Fibroblast of lung (primary cell): ENCODE data around the gene NPTX2. TPM values are rescaled to one million over a fixed set of nuclear protein-coding genes. Genes with fewer than 3 reads are reported as not detected.

Experiments used
- DNase-seq, 2 donors: peaks; one replicate each; pipeline versions ENCODE4 v3.0.0 to v3.0.0-alpha.2; 2010; ENCODE audit warnings: low read depth in 2 of 2
- H2AFZ ChIP-seq: 2 replicates; pipeline ENCODE4 v1.5.1; 2012; ENCODE audit warnings: low read length, control low read depth, inconsistent platforms
- H3K27ac ChIP-seq: 2 replicates; pipeline ENCODE4 v1.5.1; 2011; ENCODE audit warnings: low read length, control low read depth; ENCODE audit not compliant: insufficient read depth
- H3K27me3 ChIP-seq: 2 replicates; pipeline ENCODE4 v1.5.1; 2011; ENCODE audit warnings: mild to moderate bottlenecking, low read length; ENCODE audit not compliant: control insufficient read depth, insufficient read depth
- H3K36me3 ChIP-seq: 2 replicates; pipeline ENCODE4 v1.5.1; 2011; ENCODE audit warnings: low read length; ENCODE audit not compliant: control insufficient read depth, insufficient read depth
- H3K4me1 ChIP-seq: 2 replicates; pipeline ENCODE4 v1.5.1; 2011; ENCODE audit warnings: low read length; ENCODE audit not compliant: control insufficient read depth, insufficient read depth; ENCODE audit errors: extremely low read depth
- H3K4me2 ChIP-seq: 2 replicates; pipeline ENCODE4 v1.5.1; 2011; ENCODE audit warnings: low read length, control low read depth; ENCODE audit not compliant: insufficient read depth; ENCODE audit errors: extremely low read depth
- H3K4me3 ChIP-seq, 4 experiments: fragments of 200-600 bp in 1 of 4; sonication (generic) in 1 of 4; replicated peaks in 1 of 4; 2 replicates each; pipeline ENCODE4 v1.5.1; 2011 to 2016; ENCODE audit warnings: low read length in 4 of 4, low read depth in 3 of 4, mild to moderate bottlenecking in 3 of 4, control low read depth in 2 of 4, inconsistent platforms in 1 of 4, mixed read lengths in 1 of 4; ENCODE audit not compliant: insufficient read depth in 1 of 4; ENCODE audit errors: control extremely low read depth in 1 of 4
- H3K79me2 ChIP-seq: 2 replicates; pipeline ENCODE4 v1.5.1; 2012; ENCODE audit warnings: mild to moderate bottlenecking, low read length, inconsistent platforms; ENCODE audit not compliant: control insufficient read depth, insufficient read depth
- H3K9ac ChIP-seq: 2 replicates; pipeline ENCODE4 v1.5.1; 2011; ENCODE audit warnings: mild to moderate bottlenecking, low read length, control low read depth; ENCODE audit not compliant: insufficient read depth
- H3K9me3 ChIP-seq: 2 replicates; pipeline ENCODE4 v1.5.1; 2012; ENCODE audit warnings: low read depth, low read length; ENCODE audit not compliant: control insufficient read depth, insufficient read depth
- H4K20me1 ChIP-seq: 2 replicates; pipeline ENCODE4 v1.5.1; 2011; ENCODE audit warnings: low read length; ENCODE audit not compliant: control insufficient read depth, insufficient read depth; ENCODE audit errors: extremely low read depth
- CTCF ChIP-seq, 2 donors: IDR thresholded peaks in 1 of 2; conservative IDR thresholded peaks in 1 of 2; 1 replicate in 1 of 2; 2 replicates in 1 of 2; pipeline ENCODE4 v1.5.1; 2011 to 2012; ENCODE audit warnings: low read length in 2 of 2, control low read depth in 1 of 2, inconsistent platforms in 1 of 2, low read depth in 1 of 2, mild to moderate bottlenecking in 1 of 2
- EZH2 ChIP-seq: IDR thresholded peaks from 2 replicates; pipeline ENCODE4 v1.5.1; 2012; ENCODE audit warnings: low read length, control low read depth, mild to moderate bottlenecking; ENCODE audit errors: missing control alignments
- polyA plus RNA-seq, 2 donors: library from polyadenylated mRNA; depleted of rRNA in 1 of 2; stranded (reverse) in 1 of 2; unstranded in 1 of 2; fragments of >200 nt; gene quantifications; 2 replicates each; pipeline ENCODE4 v1.2.1, GENCODE V29; 2011 to 2012; ENCODE audit warnings: missing spikeins in 1 of 2
- total RNA-seq: library from RNA; depleted of rRNA; stranded (reverse); fragments of >200 nt; gene quantifications from 2 replicates; pipeline ENCODE4 v1.2.1, GENCODE V29; 2014

NPTX2 gene
- total and polyA plus RNA-seq, 2 donors (not counting 1 experiment from before 2014, with no cell fraction given) = under 0.01 to 0.03 TPM

GRCh38 chr7:98674881-98675280, 57.8 kb downstream of the NPTX2 start:
- Histone ChIP-seq H3K79me2 (no peaks in the 10 kb centered on the region), H2AFZ (no peak overlapping the region), H3K9me3 (no peaks in the 10 kb centered on the region), H4K20me1 (no peaks in the 10 kb centered on the region), H3K27me3 (no peaks in the 10 kb centered on the region), H3K27ac (no peak overlapping the region), H3K36me3 (no peaks in the 10 kb centered on the region), H3K9ac (no peak overlapping the region), H3K4me3 (no peak overlapping the region), H3K4me2 (no peak overlapping the region), H3K4me1 (no peaks in the 10 kb centered on the region)
- TF ChIP-seq EZH2 (no peak), CTCF (conservative IDR thresholded peaks at IDR 0.05 in 1 of 2, IDR thresholded peaks at IDR 0.05 in 1 of 2; ENCODE audit: low read depth in 1 of 2, low read length in 2 of 2) (no peak)
- DNase-seq = no peak

DNA sequence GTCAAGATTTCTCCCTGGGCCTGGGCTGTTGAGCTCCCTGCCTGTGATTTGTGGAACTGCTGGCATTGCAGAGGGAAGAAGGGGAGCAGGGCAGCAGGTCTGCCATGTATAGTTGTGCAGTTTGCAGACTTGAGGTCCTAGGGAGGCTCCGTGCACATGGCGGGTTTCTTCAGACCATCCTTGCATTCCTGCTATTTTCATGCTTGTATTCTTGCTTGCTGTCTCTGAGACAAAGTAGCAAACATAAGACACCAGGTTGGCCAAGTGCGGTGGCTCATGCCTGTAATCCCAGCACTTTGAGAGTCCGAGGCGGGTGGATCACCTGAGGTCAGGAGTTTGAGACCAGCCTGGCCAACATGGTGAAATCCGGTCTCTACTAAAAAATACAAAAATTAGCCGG, 61.1 kb downstream of the NPTX2 start:
- no peaks in the 10 kb centered on the region for H3K27me3 ChIP-seq
- H2AFZ ChIP-seq = no peak overlapping the region
- H3K9me3 ChIP-seq = no peaks in the 10 kb centered on the region
- TF ChIP-seq EZH2 = no peak
- no peak for TF ChIP-seq CTCF (conservative IDR thresholded peaks at IDR 0.05 in 1 of 2, IDR thresholded peaks at IDR 0.05 in 1 of 2; ENCODE audit: low read depth in 1 of 2, low read length in 2 of 2)
- no peak overlapping the region for H3K4me3 ChIP-seq
- no peak overlapping the region for H3K9ac ChIP-seq
- H3K4me1 ChIP-seq = no peaks in the 10 kb centered on the region
- no peaks in the 10 kb centered on the region for H4K20me1 ChIP-seq
- H3K4me2 ChIP-seq = no peak overlapping the region
- no peaks in the 10 kb centered on the region for H3K79me2 ChIP-seq
- no peak overlapping the region for H3K27ac ChIP-seq
- DNase-seq = no peak
- no peaks in the 10 kb centered on the region for H3K36me3 ChIP-seq

Other genes starting within 250 kb of the NPTX2 start
- gene BAIAP2L1, start 216.2 kb upstream of the NPTX2 start, total RNA-seq = 2.8 and 5.3 TPM in 2 replicates
- gene BAIAP2L1, start 216.2 kb upstream of the NPTX2 start, polyA plus RNA-seq = 3.1 and 3.4 TPM in 2 replicates